ENCODE measurements around the gene PTPN1. TPM values are rescaled to one million over a fixed set of nuclear protein-coding genes. Genes with fewer than 3 reads are reported as not detected.

Gene PTPN1
- total RNA-seq, 2 experiments from 2014 or later, result 79.0 to 92.8 TPM

GRCh38 chr20:50628332-50628731 lies 118.1 kb downstream of the PTPN1 start:
- no peaks in the 10 kb centered on the region for H3K27me3 Mint-ChIP-seq
- ChIA-PET CTCF (interaction anchor here (0.6 kb wide), 1 partner anchor 600 kb away, joined by 3 read pairs; no protein-coding TSS in a partner anchor), POLR2A (no interaction called here)
- no peaks in the 10 kb centered on the region for H3K36me3 Mint-ChIP-seq (ENCODE audit: low read depth)
- no peak overlapping the region for H3K27ac Mint-ChIP-seq
- ATAC-seq (no peak), DNase-seq (no peak)
- intact Hi-C loops (cut with DNase I, micrococcal nuclease), result no loop called here
- no peaks in the 10 kb centered on the region for H3K9me3 Mint-ChIP-seq (ENCODE audit: low read depth)
- no peaks in the 10 kb centered on the region for H3K4me1 Mint-ChIP-seq
- no peak overlapping the region for H3K4me3 Mint-ChIP-seq

- H3K4me1 Mint-ChIP-seq, result no peaks in the 10 kb centered on the region
- ATAC-seq (no peak), DNase-seq (no peak)
- no peak overlapping the region for H3K4me3 Mint-ChIP-seq
- no peaks in the 10 kb centered on the region for H3K9me3 Mint-ChIP-seq (ENCODE audit: low read depth)
- H3K27ac Mint-ChIP-seq, result no peak overlapping the region
- intact Hi-C loops (cut with DNase I, micrococcal nuclease), result no loop called here
- ChIA-PET CTCF (interaction anchor here (0.6 kb wide), 1 partner anchor 600 kb away, joined by 3 read pairs; no protein-coding TSS in a partner anchor), POLR2A (no interaction called here)
- no peaks in the 10 kb centered on the region for H3K27me3 Mint-ChIP-seq
- no peaks in the 10 kb centered on the region for H3K36me3 Mint-ChIP-seq (ENCODE audit: low read depth)
Observed at GRCh38 chr20:50628853-50629669, 118.9 kb downstream of the PTPN1 start.

GRCh38 chr20:50629670-50630045 lies 119.5 kb downstream of the PTPN1 start:
- no peaks in the 10 kb centered on the region for H3K36me3 Mint-ChIP-seq (ENCODE audit: low read depth)
- no peaks in the 10 kb centered on the region for H3K4me1 Mint-ChIP-seq
- H3K4me3 Mint-ChIP-seq, result no peak overlapping the region
- H3K27me3 Mint-ChIP-seq, result no peaks in the 10 kb centered on the region
- intact Hi-C loops (cut with DNase I, micrococcal nuclease), result no loop called here
- no peaks in the 10 kb centered on the region for H3K9me3 Mint-ChIP-seq (ENCODE audit: low read depth)
- ChIA-PET POLR2A (no interaction called here), CTCF (no interaction called here)
- ATAC-seq, result no peak
- DNase-seq, result no peak
- no peak overlapping the region for H3K27ac Mint-ChIP-seq

GRCh38 chr20:50630578-50631263 lies 120.5 kb downstream of the PTPN1 start:
- H3K27ac Mint-ChIP-seq, result no peak overlapping the region
- ATAC-seq (no peak), DNase-seq (no peak)
- H3K36me3 Mint-ChIP-seq (ENCODE audit: low read depth), result no peaks in the 10 kb centered on the region
- CTCF ChIA-PET, result no interaction called here
- no peaks in the 10 kb centered on the region for H3K9me3 Mint-ChIP-seq (ENCODE audit: low read depth)
- peaks cover 2% of the 10 kb centered on the region for H3K27me3 Mint-ChIP-seq
- H3K4me3 Mint-ChIP-seq, result no peak overlapping the region
- POLR2A ChIA-PET, result no interaction called here
- intact Hi-C loops (cut with DNase I, micrococcal nuclease), result no loop called here
- H3K4me1 Mint-ChIP-seq, result no peaks in the 10 kb centered on the region

GRCh38 chr20:50632236-50632635 lies 122.1 kb downstream of the PTPN1 start:
- CTCF ChIA-PET, result interaction anchor here (0.7 to 5.0 kb wide), 6 partner anchors 9 to 512 kb away, joined by 3 to 27 read pairs (median 4); no protein-coding TSS in a partner anchor
- intact Hi-C loops (cut with DNase I, micrococcal nuclease), result no loop called here
- Mint-ChIP-seq H3K36me3 (ENCODE audit: low read depth) (no peaks in the 10 kb centered on the region), H3K27ac (no peak overlapping the region), H3K27me3 (peaks cover 3% of the 10 kb centered on the region), H3K4me3 (no peak overlapping the region), H3K9me3 (ENCODE audit: low read depth) (no peaks in the 10 kb centered on the region), H3K4me1 (no peaks in the 10 kb centered on the region)
- POLR2A ChIA-PET, result no interaction called here
- no peak for ATAC-seq
- DNase-seq, result no peak

GRCh38 chr20:50632701-50633100 lies 122.5 kb downstream of the PTPN1 start:
- Mint-ChIP-seq H3K9me3 (ENCODE audit: low read depth) (no peaks in the 10 kb centered on the region), H3K4me3 (no peak overlapping the region), H3K27ac (no peak overlapping the region), H3K36me3 (ENCODE audit: low read depth) (no peaks in the 10 kb centered on the region), H3K27me3 (peaks cover 3% of the 10 kb centered on the region), H3K4me1 (no peaks in the 10 kb centered on the region)
- POLR2A ChIA-PET, result no interaction called here
- DNase-seq (no peak), ATAC-seq (no peak)
- CTCF ChIA-PET, result interaction anchor here (0.7 to 5.0 kb wide), 7 partner anchors 9 to 512 kb away, joined by 3 to 27 read pairs (median 3); no protein-coding TSS in a partner anchor
- intact Hi-C loops (cut with DNase I, micrococcal nuclease), result no loop called here

- Mint-ChIP-seq H3K4me3 (no peak overlapping the region), H3K27ac (no peak overlapping the region), H3K36me3 (ENCODE audit: low read depth) (no peaks in the 10 kb centered on the region), H3K9me3 (ENCODE audit: low read depth) (no peaks in the 10 kb centered on the region), H3K4me1 (no peaks in the 10 kb centered on the region), H3K27me3 (peaks cover 3% of the 10 kb centered on the region)
- intact Hi-C loops (cut with DNase I, micrococcal nuclease), result no loop called here
- ChIA-PET POLR2A (interaction anchor here (0.7 kb wide), 1 partner anchor 37 kb away, joined by 4 read pairs; no protein-coding TSS in a partner anchor), CTCF (interaction anchor here (0.9 to 5.0 kb wide), 3 partner anchors 23 to 116 kb away, joined by 3 to 27 read pairs (median 3); no protein-coding TSS in a partner anchor)
- ATAC-seq (no peak), DNase-seq (no peak)
Observed at GRCh38 chr20:50633361-50633760, 123.2 kb downstream of the PTPN1 start.

GRCh38 chr20:50634191-50634590 lies 124.0 kb downstream of the PTPN1 start:
- no peak overlapping the region for H3K4me3 Mint-ChIP-seq
- DNase-seq (no peak), ATAC-seq (no peak)
- intact Hi-C loops (cut with DNase I, micrococcal nuclease), result no loop called here
- no peaks in the 10 kb centered on the region for H3K9me3 Mint-ChIP-seq (ENCODE audit: low read depth)
- ChIA-PET POLR2A (no interaction called here), CTCF (interaction anchor here (0.5 to 5.0 kb wide), 6 partner anchors 8 to 594 kb away, joined by 3 to 27 read pairs (median 3); no protein-coding TSS in a partner anchor)
- no peak overlapping the region for H3K27ac Mint-ChIP-seq
- no peaks in the 10 kb centered on the region for H3K4me1 Mint-ChIP-seq
- peaks cover 3% of the 10 kb centered on the region for H3K27me3 Mint-ChIP-seq
- no peaks in the 10 kb centered on the region for H3K36me3 Mint-ChIP-seq (ENCODE audit: low read depth)

Small RNA genes lying within 50 kb of the gene (microRNA-seq; reads per million reads assigned to microRNA genes)
- gene MIR1302-5 (ENCODE audit: borderline replicate concordance), result not detected
- gene MIR645 (ENCODE audit: borderline replicate concordance), result not detected

Other genes starting within 250 kb of the PTPN1 start
- not detected for gene RIPOR3, start 181.2 kb downstream of the PTPN1 start, total RNA-seq
- 1 to 10 TPM; 4.9 to 6.2 TPM for gene PARD6B, start 221.2 kb downstream of the PTPN1 start, total RNA-seq

Measured in activated CD4-positive, alpha-beta T cell treated with anti-CD3 and anti-CD28 coated beads for 36 hours (primary cell).